ENCODE data around the gene TFCP2L1. TPM values are rescaled to one million over a fixed set of nuclear protein-coding genes. Genes with fewer than 3 reads are reported as not detected.

The TFCP2L1 gene
- total RNA-seq, 1 experiment from 2014 or later, result 1.8 TPM

DNA sequence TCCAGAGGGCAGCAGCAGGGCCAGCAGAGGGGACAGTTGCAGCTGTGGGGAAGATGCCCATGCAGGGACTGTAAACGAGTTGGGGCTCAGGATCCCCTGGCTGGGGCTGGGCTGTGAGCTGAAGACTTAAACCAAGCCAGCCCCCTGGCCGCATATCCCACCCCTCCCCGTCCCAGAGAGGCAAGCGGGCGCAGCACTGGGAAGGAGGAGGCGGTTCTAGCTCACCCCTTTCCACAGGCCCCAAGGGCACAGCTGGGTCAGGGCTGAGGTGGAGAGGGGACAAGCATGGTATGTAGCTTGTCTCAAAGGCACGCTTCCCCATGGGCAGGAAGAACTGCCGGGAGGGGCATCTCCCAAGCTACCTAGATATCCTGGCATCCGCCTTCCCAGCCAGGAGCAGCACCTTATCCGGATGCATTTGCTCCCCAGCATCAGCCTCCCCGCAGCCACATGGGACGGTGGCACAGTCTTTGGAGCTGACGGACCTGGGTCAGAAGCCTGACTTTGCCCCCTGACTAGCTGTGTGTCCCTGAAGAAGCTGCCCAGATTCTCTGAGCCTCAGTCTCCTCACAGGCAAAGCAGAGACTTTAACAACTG is 75.9 kb downstream of the TFCP2L1 start:
- TF ChIP-seq, protein P1, sequence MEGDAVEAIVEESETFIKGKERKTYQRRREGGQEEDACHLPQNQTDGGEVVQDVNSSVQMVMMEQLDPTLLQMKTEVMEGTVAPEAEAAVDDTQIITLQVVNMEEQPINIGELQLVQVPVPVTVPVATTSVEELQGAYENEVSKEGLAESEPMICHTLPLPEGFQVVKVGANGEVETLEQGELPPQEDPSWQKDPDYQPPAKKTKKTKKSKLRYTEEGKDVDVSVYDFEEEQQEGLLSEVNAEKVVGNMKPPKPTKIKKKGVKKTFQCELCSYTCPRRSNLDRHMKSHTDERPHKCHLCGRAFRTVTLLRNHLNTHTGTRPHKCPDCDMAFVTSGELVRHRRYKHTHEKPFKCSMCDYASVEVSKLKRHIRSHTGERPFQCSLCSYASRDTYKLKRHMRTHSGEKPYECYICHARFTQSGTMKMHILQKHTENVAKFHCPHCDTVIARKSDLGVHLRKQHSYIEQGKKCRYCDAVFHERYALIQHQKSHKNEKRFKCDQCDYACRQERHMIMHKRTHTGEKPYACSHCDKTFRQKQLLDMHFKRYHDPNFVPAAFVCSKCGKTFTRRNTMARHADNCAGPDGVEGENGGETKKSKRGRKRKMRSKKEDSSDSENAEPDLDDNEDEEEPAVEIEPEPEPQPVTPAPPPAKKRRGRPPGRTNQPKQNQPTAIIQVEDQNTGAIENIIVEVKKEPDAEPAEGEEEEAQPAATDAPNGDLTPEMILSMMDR (conservative IDR thresholded peaks at IDR 0.05), result no peak
- H2BK20ac ChIP-seq (ENCODE audit: low read depth, low read length, poor library complexity, severe bottlenecking), result no peak overlapping the region
- no peak overlapping the region for H3K9ac ChIP-seq (ENCODE audit: extremely low read depth, insufficient read length, low read length)
- H3K9me3 ChIP-seq (ENCODE audit: control insufficient read depth, low read depth, low read length), result no peaks in the 10 kb centered on the region
- no peak overlapping the region for H3T11ph ChIP-seq (ENCODE audit: low read length)
- no peak for DNase-seq
- no peak overlapping the region for H3K18ac ChIP-seq (ENCODE audit: insufficient read length, low read depth, low read length)
- no peak overlapping the region for H3K23ac ChIP-seq (ENCODE audit: insufficient read length, low read depth, low read length)
- H3K27me3 Mint-ChIP-seq (ENCODE audit: low read depth), result peaks cover 4% of the 10 kb centered on the region
- H3K14ac ChIP-seq (ENCODE audit: insufficient read depth, low read length), result no peak overlapping the region
- no peak overlapping the region for H4K8ac ChIP-seq (replicated peaks; ENCODE audit: insufficient read length, low read depth, low read length)
- H2BK15ac ChIP-seq (ENCODE audit: low read depth, low read length), result no peak overlapping the region
- H3K27me3 ChIP-seq (ENCODE audit: insufficient read depth, low read length), result no peaks in the 10 kb centered on the region
- no peak overlapping the region for H2AFZ ChIP-seq (ENCODE audit: low read length)
- no peak overlapping the region for H3K4me2 ChIP-seq (ENCODE audit: insufficient read depth, insufficient read length, low read length)
- no peak overlapping the region for H3K4me3 Mint-ChIP-seq
- peaks cover 17 to 19% of the 10 kb centered on the region in 2 experiments for H3K4me1 Mint-ChIP-seq
- no peak overlapping the region for H4K5ac ChIP-seq (ENCODE audit: insufficient read length, low read depth, low read length)
- H3K27ac Mint-ChIP-seq, result no peak overlapping the region
- no peak overlapping the region for H3K56ac ChIP-seq (ENCODE audit: insufficient read length, low read depth, low read length)
- no peak overlapping the region for H2BK5ac ChIP-seq (ENCODE audit: insufficient read length, low read length)
- no CpG with 5 or more reads among the region's 13 CpGs for WGBS (ENCODE audit: extremely low coverage, insufficient read length, low lambda C conversion rate)
- H3K4ac ChIP-seq (ENCODE audit: low read depth, low read length), result no peak overlapping the region
- no peaks in the 10 kb centered on the region for H3K4me1 ChIP-seq (ENCODE audit: insufficient read depth, low read length)
- H2BK12ac ChIP-seq (ENCODE audit: insufficient read length, low read depth, low read length), result no peak overlapping the region
- H2BK120ac ChIP-seq (ENCODE audit: low read depth, low read length, poor library complexity, severe bottlenecking), result no peak overlapping the region
- no peaks in the 10 kb centered on the region for H3K79me1 ChIP-seq (ENCODE audit: insufficient read depth, low read depth, low read length, poor library complexity, severe bottlenecking)
- H4K91ac ChIP-seq (ENCODE audit: insufficient read length, low read depth, low read length), result no peak overlapping the region
- no peaks in the 10 kb centered on the region for H4K20me1 ChIP-seq (ENCODE audit: control insufficient read depth, insufficient read depth, insufficient read length)
- no peaks in the 10 kb centered on the region for H3K23me2 ChIP-seq (ENCODE audit: insufficient read length, low read depth, low read length, poor library complexity, severe bottlenecking)
- no peak overlapping the region for H3K27ac ChIP-seq (ENCODE audit: insufficient read length, low read depth, low read length)
- H2AK5ac ChIP-seq (ENCODE audit: insufficient read length, low read length), result no peak overlapping the region
- no peaks in the 10 kb centered on the region for H3K79me2 ChIP-seq (ENCODE audit: insufficient read depth, low read length)
- H3K9me3 Mint-ChIP-seq, result no peaks in the 10 kb centered on the region
- H3K36me3 Mint-ChIP-seq (ENCODE audit: insufficient read depth in 1 of 3, low read depth in 3 of 3), result no peaks in the 10 kb centered on the region

Data from H9 (cell line).